Measurements from ENCODE around the gene KCND3. TPM values are rescaled to one million over a fixed set of nuclear protein-coding genes. Genes with fewer than 3 reads are reported as not detected.

The KCND3 gene
- total RNA-seq, 1 donor from 2014 or later = 0.15 TPM

GRCh38 chr1:111842411-111842810 is 147.1 kb downstream of the KCND3 start:
- no peak for TF ChIP-seq CTCF (IDR thresholded peaks at IDR 0.05; ENCODE audit: unreplicated experiment)
- no peak for DNase-seq (ENCODE audit: low spot score)
- no peaks in the 10 kb centered on the region for H3K9me3 Mint-ChIP-seq (ENCODE audit: unreplicated experiment)
- no peak overlapping the region for H3K4me3 Mint-ChIP-seq (ENCODE audit: unreplicated experiment)
- H3K36me3 Mint-ChIP-seq (ENCODE audit: low read depth, unreplicated experiment) = no peaks in the 10 kb centered on the region
- H3K27ac Mint-ChIP-seq (ENCODE audit: unreplicated experiment) = no peak overlapping the region
- H3K27me3 Mint-ChIP-seq (ENCODE audit: unreplicated experiment) = peaks cover 8% of the 10 kb centered on the region
- no peaks in the 10 kb centered on the region for H3K4me1 Mint-ChIP-seq (ENCODE audit: unreplicated experiment)

- no peaks in the 10 kb centered on the region for H3K36me3 Mint-ChIP-seq (ENCODE audit: low read depth, unreplicated experiment)
- no peaks in the 10 kb centered on the region for H3K9me3 Mint-ChIP-seq (ENCODE audit: unreplicated experiment)
- DNase-seq (ENCODE audit: low spot score) = no peak
- peaks cover 6% of the 10 kb centered on the region for H3K27me3 Mint-ChIP-seq (ENCODE audit: unreplicated experiment)
- no peaks in the 10 kb centered on the region for H3K4me1 Mint-ChIP-seq (ENCODE audit: unreplicated experiment)
- no peak overlapping the region for H3K27ac Mint-ChIP-seq (ENCODE audit: unreplicated experiment)
- H3K4me3 Mint-ChIP-seq (ENCODE audit: unreplicated experiment) = no peak overlapping the region
- TF ChIP-seq CTCF (IDR thresholded peaks at IDR 0.05; ENCODE audit: unreplicated experiment) = no peak
Observed at GRCh38 chr1:111841746-111842145, 147.7 kb downstream of the KCND3 start.

GRCh38 chr1:111841189-111841588 is 148.3 kb downstream of the KCND3 start:
- no peak for DNase-seq (ENCODE audit: low spot score)
- Mint-ChIP-seq H3K9me3 (ENCODE audit: unreplicated experiment) (no peaks in the 10 kb centered on the region), H3K27me3 (ENCODE audit: unreplicated experiment) (peaks cover 6% of the 10 kb centered on the region), H3K4me1 (ENCODE audit: unreplicated experiment) (no peaks in the 10 kb centered on the region), H3K4me3 (ENCODE audit: unreplicated experiment) (no peak overlapping the region), H3K27ac (ENCODE audit: unreplicated experiment) (no peak overlapping the region), H3K36me3 (ENCODE audit: low read depth, unreplicated experiment) (no peaks in the 10 kb centered on the region)
- no peak for TF ChIP-seq CTCF (IDR thresholded peaks at IDR 0.05; ENCODE audit: unreplicated experiment)

- Mint-ChIP-seq H3K4me3 (ENCODE audit: unreplicated experiment) (no peak overlapping the region), H3K27me3 (ENCODE audit: unreplicated experiment) (peaks cover 2% of the 10 kb centered on the region), H3K4me1 (ENCODE audit: unreplicated experiment) (no peaks in the 10 kb centered on the region), H3K36me3 (ENCODE audit: low read depth, unreplicated experiment) (no peaks in the 10 kb centered on the region), H3K9me3 (ENCODE audit: unreplicated experiment) (no peaks in the 10 kb centered on the region), H3K27ac (ENCODE audit: unreplicated experiment) (no peak overlapping the region)
- TF ChIP-seq CTCF (IDR thresholded peaks at IDR 0.05; ENCODE audit: unreplicated experiment) = no peak
- DNase-seq (ENCODE audit: low spot score) = no peak
Observed at GRCh38 chr1:111837393-111837792, 152.1 kb downstream of the KCND3 start.

GRCh38 chr1:111836111-111836510 is 153.4 kb downstream of the KCND3 start:
- Mint-ChIP-seq H3K27me3 (ENCODE audit: unreplicated experiment) (no peaks in the 10 kb centered on the region), H3K9me3 (ENCODE audit: unreplicated experiment) (no peaks in the 10 kb centered on the region), H3K27ac (ENCODE audit: unreplicated experiment) (no peak overlapping the region), H3K4me3 (ENCODE audit: unreplicated experiment) (no peak overlapping the region), H3K4me1 (ENCODE audit: unreplicated experiment) (peaks cover 3% of the 10 kb centered on the region), H3K36me3 (ENCODE audit: low read depth, unreplicated experiment) (no peaks in the 10 kb centered on the region)
- DNase-seq (ENCODE audit: low spot score) = no peak
- no peak for TF ChIP-seq CTCF (IDR thresholded peaks at IDR 0.05; ENCODE audit: unreplicated experiment)
